Neural progenitor cell (in vitro differentiated cells): ENCODE data around the gene RBM10. TPM values are rescaled to one million over a fixed set of nuclear protein-coding genes. Genes with fewer than 3 reads are reported as not detected.

ENCODE experiments used
- DNase-seq: peaks from one replicate; pipeline ENCODE4 v3.0.0-alpha.2; 2016; ENCODE audit warnings: low spot score
- H2AFZ ChIP-seq: fragments of 200-600 bp; sonication (generic); replicated peaks from 2 replicates; pipeline ENCODE4 v1.6.1; 2016; ENCODE audit warnings: antibody characterized with exemption
- H3F3A ChIP-seq: fragments of 200-600 bp; sonication (generic); 2 replicates; pipeline ENCODE4 v1.6.1; 2016; ENCODE audit warnings: antibody characterized with exemption, low read depth
- H3K27ac ChIP-seq: fragments of 200-600 bp; sonication (generic); 2 replicates; pipeline ENCODE4 v1.5.1; 2016; ENCODE audit warnings: mild to moderate bottlenecking
- H3K27me3 ChIP-seq: fragments of 200-600 bp; sonication (generic); 2 replicates; pipeline ENCODE4 v1.6.1; 2016; ENCODE audit warnings: mild to moderate bottlenecking, moderate library complexity
- H3K36me3 ChIP-seq: fragments of 200-600 bp; sonication (generic); 2 replicates; pipeline ENCODE4 v1.5.1; 2016
- H3K4me1 ChIP-seq: fragments of 200-600 bp; sonication (generic); 2 replicates; pipeline ENCODE4 v1.6.1; 2016; ENCODE audit warnings: mixed run types
- H3K4me2 ChIP-seq: fragments of 200-600 bp; sonication (generic); 2 replicates; pipeline ENCODE4 v1.6.1; 2016
- H3K4me3 ChIP-seq: fragments of 200-600 bp; sonication (generic); 2 replicates; pipeline ENCODE4 v1.5.1; 2016
- H3K79me2 ChIP-seq: fragments of 200-600 bp; sonication (generic); 2 replicates; pipeline ENCODE4 v1.6.1; 2016; ENCODE audit warnings: low read depth
- H3K9ac ChIP-seq: fragments of 200-600 bp; sonication (generic); 2 replicates; pipeline ENCODE4 v1.6.1; 2016
- H3K9me3 ChIP-seq: fragments of 200-600 bp; sonication (generic); 2 replicates; pipeline ENCODE4 v1.5.1; 2016; ENCODE audit warnings: low read depth
- H4K20me1 ChIP-seq: fragments of 200-600 bp; sonication (generic); 2 replicates; pipeline ENCODE4 v1.6.1; 2016; ENCODE audit warnings: low read depth
- H3K27ac Mint-ChIP-seq: 3 replicates; pipeline ENCODE4 v1.8.0; 2021; ENCODE audit warnings: mixed read lengths
- H3K27me3 Mint-ChIP-seq: 2 replicates; pipeline ENCODE4 v1.8.0; 2022; ENCODE audit warnings: low read depth, mild to moderate bottlenecking, inconsistent platforms, moderate library complexity, mixed read lengths; ENCODE audit not compliant: insufficient read depth
- H3K36me3 Mint-ChIP-seq: 3 replicates; pipeline ENCODE4 v1.8.0; 2021; ENCODE audit warnings: mixed read lengths
- H3K4me1 Mint-ChIP-seq: 3 replicates; pipeline ENCODE4 v1.8.0; 2021; ENCODE audit warnings: mixed read lengths
- H3K4me3 Mint-ChIP-seq: 3 replicates; pipeline ENCODE4 v1.8.0; 2021; ENCODE audit warnings: mild to moderate bottlenecking, moderate library complexity, mixed read lengths
- H3K9me3 Mint-ChIP-seq: 3 replicates; pipeline ENCODE4 v1.8.0; 2020; ENCODE audit warnings: mixed read lengths
- EZH2 ChIP-seq: fragments of 200-600 bp; sonication (generic); IDR thresholded peaks from 2 replicates; pipeline ENCODE4 v1.6.1; 2017; ENCODE audit warnings: antibody characterized with exemption, mild to moderate bottlenecking, moderate library complexity
- EZH2phosphoT487 ChIP-seq: fragments of 200-600 bp; sonication (generic); IDR thresholded peaks from 2 replicates; pipeline ENCODE4 v1.6.1; 2017; ENCODE audit warnings: antibody characterized with exemption
- total RNA-seq: library from RNA; depleted of rRNA; stranded (reverse); fragments of >200 nt; gene quantifications from 2 replicates; pipeline ENCODE4 v1.2.3, GENCODE V29; 2015; ENCODE audit warnings: low replicate concordance
- TF ChIP-seq, protein P1 (sequence below): fragments of 200-600 bp; sonication (generic); IDR thresholded peaks from 2 replicates; pipeline ENCODE4 v1.5.1; 2017; ENCODE audit warnings: antibody characterized with exemption, mild to moderate bottlenecking

RBM10 gene
- total RNA-seq, 1 donor from 2014 or later = 26.5 TPM

DNA sequence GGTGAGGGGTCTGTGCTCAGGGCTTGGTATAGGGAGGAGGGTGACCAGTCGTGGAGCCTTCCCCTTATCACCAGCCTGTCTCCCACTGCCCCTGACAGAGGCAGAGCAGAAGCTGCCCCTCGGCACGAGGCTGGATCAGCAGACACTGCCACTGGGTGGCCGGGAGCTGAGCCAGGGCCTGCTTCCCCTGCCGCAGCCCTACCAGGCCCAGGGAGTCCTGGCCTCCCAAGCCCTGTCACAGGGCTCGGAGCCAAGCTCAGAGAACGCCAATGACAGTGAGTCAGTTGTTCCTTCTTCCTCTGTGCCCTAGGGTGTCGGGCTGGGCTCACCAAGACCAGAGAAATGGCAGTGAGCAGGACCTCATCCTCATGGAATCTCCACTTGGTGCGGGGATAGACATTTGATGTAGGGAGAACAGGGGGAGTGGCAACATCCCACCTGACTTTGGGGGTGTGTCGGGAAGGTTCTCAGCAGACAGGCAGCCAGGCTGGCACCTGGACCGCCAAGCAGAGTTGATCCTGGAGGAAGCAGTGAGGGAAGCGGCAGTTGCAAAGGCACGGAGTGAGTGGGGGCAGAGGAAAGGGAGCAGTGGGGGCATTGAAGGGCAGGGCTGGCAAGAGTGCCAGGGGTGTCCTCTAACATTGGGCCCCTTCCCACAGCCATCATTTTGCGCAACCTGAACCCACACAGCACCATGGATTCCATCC is 34.4 kb downstream of the RBM10 start:
- no peaks in the 10 kb centered on the region for H3K9me3 ChIP-seq

DNA sequence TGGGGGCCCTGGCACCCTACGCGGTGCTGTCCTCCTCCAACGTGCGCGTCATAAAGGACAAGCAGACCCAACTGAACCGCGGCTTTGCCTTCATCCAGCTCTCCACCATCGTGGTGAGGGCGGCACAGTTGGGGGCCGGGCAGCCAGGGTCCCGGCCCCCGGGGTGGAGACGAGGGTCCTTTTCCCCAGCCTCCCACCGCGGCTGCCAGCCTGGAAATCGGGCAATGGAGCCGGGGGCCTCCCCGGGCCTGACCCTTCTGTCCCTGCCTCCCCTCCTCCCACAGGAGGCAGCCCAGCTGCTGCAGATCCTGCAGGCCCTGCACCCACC is 34.9 kb downstream of the RBM10 start:
- no peaks in the 10 kb centered on the region for H3K36me3 ChIP-seq
- TF ChIP-seq EZH2 (no peak), EZH2phosphoT487 (no peak)
- TF ChIP-seq, protein P1, sequence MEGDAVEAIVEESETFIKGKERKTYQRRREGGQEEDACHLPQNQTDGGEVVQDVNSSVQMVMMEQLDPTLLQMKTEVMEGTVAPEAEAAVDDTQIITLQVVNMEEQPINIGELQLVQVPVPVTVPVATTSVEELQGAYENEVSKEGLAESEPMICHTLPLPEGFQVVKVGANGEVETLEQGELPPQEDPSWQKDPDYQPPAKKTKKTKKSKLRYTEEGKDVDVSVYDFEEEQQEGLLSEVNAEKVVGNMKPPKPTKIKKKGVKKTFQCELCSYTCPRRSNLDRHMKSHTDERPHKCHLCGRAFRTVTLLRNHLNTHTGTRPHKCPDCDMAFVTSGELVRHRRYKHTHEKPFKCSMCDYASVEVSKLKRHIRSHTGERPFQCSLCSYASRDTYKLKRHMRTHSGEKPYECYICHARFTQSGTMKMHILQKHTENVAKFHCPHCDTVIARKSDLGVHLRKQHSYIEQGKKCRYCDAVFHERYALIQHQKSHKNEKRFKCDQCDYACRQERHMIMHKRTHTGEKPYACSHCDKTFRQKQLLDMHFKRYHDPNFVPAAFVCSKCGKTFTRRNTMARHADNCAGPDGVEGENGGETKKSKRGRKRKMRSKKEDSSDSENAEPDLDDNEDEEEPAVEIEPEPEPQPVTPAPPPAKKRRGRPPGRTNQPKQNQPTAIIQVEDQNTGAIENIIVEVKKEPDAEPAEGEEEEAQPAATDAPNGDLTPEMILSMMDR = no peak
- H2AFZ ChIP-seq = no peak overlapping the region
- H3K4me1 Mint-ChIP-seq = no peaks in the 10 kb centered on the region
- no peaks in the 10 kb centered on the region for H3F3A ChIP-seq
- H3K4me1 ChIP-seq = no peaks in the 10 kb centered on the region
- no peak overlapping the region for H3K27ac Mint-ChIP-seq
- peaks cover 11% of the 10 kb centered on the region for H3K9me3 Mint-ChIP-seq
- no peaks in the 10 kb centered on the region for H4K20me1 ChIP-seq
- H3K4me3 ChIP-seq = no peak overlapping the region
- H3K4me3 Mint-ChIP-seq = no peak overlapping the region
- no peaks in the 10 kb centered on the region for H3K79me2 ChIP-seq
- H3K27me3 Mint-ChIP-seq = peaks cover 6% of the 10 kb centered on the region
- H3K9me3 ChIP-seq = no peaks in the 10 kb centered on the region
- no peak overlapping the region for H3K4me2 ChIP-seq
- H3K9ac ChIP-seq = no peak overlapping the region
- no peak for DNase-seq
- no peaks in the 10 kb centered on the region for H3K27me3 ChIP-seq
- peaks cover 13% of the 10 kb centered on the region for H3K36me3 Mint-ChIP-seq
- no peak overlapping the region for H3K27ac ChIP-seq

More for the DNA sequence above, 34.4 kb downstream of the RBM10 start:
- no peak overlapping the region for H3K9ac ChIP-seq
- Mint-ChIP-seq H3K9me3 (peaks cover 11% of the 10 kb centered on the region), H3K4me1 (no peaks in the 10 kb centered on the region), H3K27ac (no peak overlapping the region), H3K27me3 (peaks cover 4% of the 10 kb centered on the region), H3K36me3 (peaks cover 13% of the 10 kb centered on the region), H3K4me3 (no peak overlapping the region)
- TF ChIP-seq EZH2 (no peak), EZH2phosphoT487 (no peak)
- TF ChIP-seq, protein P1 = no peak
- H4K20me1 ChIP-seq = no peaks in the 10 kb centered on the region
- no peak overlapping the region for H3K27ac ChIP-seq
- H3K4me3 ChIP-seq = no peak overlapping the region
- no peaks in the 10 kb centered on the region for H3K4me1 ChIP-seq
- no peak overlapping the region for H2AFZ ChIP-seq
- H3K36me3 ChIP-seq = no peaks in the 10 kb centered on the region
- no peaks in the 10 kb centered on the region for H3F3A ChIP-seq
- no peaks in the 10 kb centered on the region for H3K27me3 ChIP-seq
- no peak overlapping the region for H3K4me2 ChIP-seq
- H3K79me2 ChIP-seq = no peaks in the 10 kb centered on the region
- DNase-seq = no peak

DNA sequence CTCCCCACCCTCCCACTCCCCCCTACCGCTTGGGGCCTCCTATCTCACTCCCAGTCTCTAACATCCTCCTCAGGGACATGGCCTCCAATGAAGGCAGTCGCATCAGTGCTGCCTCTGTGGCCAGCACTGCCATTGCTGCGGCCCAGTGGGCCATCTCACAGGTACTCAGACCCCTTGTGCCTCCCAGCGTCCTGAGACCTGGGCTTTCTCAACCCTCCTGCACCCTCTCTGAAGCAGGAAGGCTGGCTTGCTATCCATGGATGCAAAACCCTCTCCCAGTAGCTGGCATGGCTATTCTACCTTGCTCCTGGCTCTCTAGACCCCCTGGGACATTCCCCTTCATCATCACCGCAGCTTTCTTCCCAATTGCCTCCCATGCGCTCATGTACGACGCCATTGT is 35.3 kb downstream of the RBM10 start:
- Mint-ChIP-seq H3K36me3 (peaks cover 13% of the 10 kb centered on the region), H3K4me1 (no peaks in the 10 kb centered on the region), H3K9me3 (peaks cover 11% of the 10 kb centered on the region), H3K4me3 (no peak overlapping the region), H3K27me3 (peaks cover 6% of the 10 kb centered on the region), H3K27ac (no peak overlapping the region)
- H3K4me1 ChIP-seq = no peaks in the 10 kb centered on the region
- H3K4me3 ChIP-seq = no peak overlapping the region
- H2AFZ ChIP-seq = no peak overlapping the region
- no peak overlapping the region for H3K27ac ChIP-seq
- no peak for DNase-seq
- no peak overlapping the region for H3K9ac ChIP-seq
- H3K27me3 ChIP-seq = no peaks in the 10 kb centered on the region
- no peaks in the 10 kb centered on the region for H3K79me2 ChIP-seq
- no peaks in the 10 kb centered on the region for H3F3A ChIP-seq
- TF ChIP-seq EZH2 (no peak), EZH2phosphoT487 (no peak)
- TF ChIP-seq, protein P1 = no peak
- H4K20me1 ChIP-seq = no peaks in the 10 kb centered on the region
- H3K9me3 ChIP-seq = no peaks in the 10 kb centered on the region
- H3K4me2 ChIP-seq = no peak overlapping the region
- no peaks in the 10 kb centered on the region for H3K36me3 ChIP-seq
